K562 (cell line): Measurements from ENCODE around the gene RETSAT. TPM values are rescaled to one million over a fixed set of nuclear protein-coding genes. Genes with fewer than 3 reads are reported as not detected.

Source experiments
- ATAC-seq: fragments of 200-7000 bp; cut with Tn5 transposase; 3 replicates; pipeline ENCODE4 v1.9.1; 2020; ENCODE audit warnings: moderate library complexity
- BruUV-seq: library from RNA; stranded (reverse); fragments of 400-500 nt; replicated peaks from 2 replicates; lab custom pipeline; 2021; lab: Mats Ljungman, UMichigan
- CTCF ChIA-PET: fragments of 300-600 bp; formaldehyde crosslinking; extraction: SDS; loops from one replicate; lab custom pipeline; 2021; ENCODE audit warnings: low intra/inter-chr PET ratio; lab: Yijun Ruan, JAX
- POLR2A ChIA-PET: fragments of 300-600, 350-650 bp; sonication (Branson Sonifier 250); formaldehyde crosslinking; extraction: SDS; loops from one replicate; lab custom pipeline; 2021; ENCODE audit warnings: antibody characterized with exemption, inconsistent platforms; lab: Yijun Ruan, JAX
- DNase-seq, 4 experiments: peaks; one replicate each; pipeline versions ENCODE4 v3.0.0 to v3.0.0-alpha.2; 2011 to 2018; ENCODE audit warnings: low spot score in 3 of 4, mixed read lengths in 3 of 4; ENCODE audit errors: extremely low read depth in 1 of 4
- FAIRE-seq: peaks from 2 replicates; lab custom pipeline; 2011; peaks lifted over from hg19 to GRCh38; lab: Jason Lieb, UNC
- H2AFZ ChIP-seq: 2 replicates; pipeline ENCODE4 v1.6.0; 2011; ENCODE audit warnings: low read depth, low read length, control low read depth, inconsistent platforms
- H3K27ac ChIP-seq: fragments of 200-600 bp; 3 replicates; pipeline ENCODE4 v1.8.0; 2011; ENCODE audit warnings: low read depth, mild to moderate bottlenecking, control low read depth, inconsistent platforms, low read length, moderate library complexity, mixed read lengths; ENCODE audit errors: extremely low read depth
- H3K27me3 ChIP-seq, 2 experiments: fragments of 300-600 bp in 1 of 2; 2 replicates in 1 of 2; 3 replicates in 1 of 2; pipeline versions ENCODE4 v1.6.0 to v1.8.0; 2011; ENCODE audit warnings: inconsistent platforms in 2 of 2, low read length in 2 of 2, mild to moderate bottlenecking in 1 of 2, mixed read lengths in 1 of 2, moderate library complexity in 1 of 2; ENCODE audit not compliant: control insufficient read depth in 2 of 2, insufficient read depth in 2 of 2
- H3K36me3 ChIP-seq: fragments of 300-600 bp; 3 replicates; pipeline ENCODE4 v1.8.0; 2011; ENCODE audit warnings: mild to moderate bottlenecking, low read length, inconsistent platforms; ENCODE audit not compliant: control insufficient read depth, insufficient read depth
- H3K4me1 ChIP-seq, 2 experiments: fragments of 200-600 bp in 1 of 2; replicated peaks in 1 of 2; 2 replicates in 1 of 2; 3 replicates in 1 of 2; pipeline versions ENCODE4 v1.5.1 to v1.8.0; 2011; ENCODE audit warnings: inconsistent platforms in 2 of 2, low read length in 2 of 2, mild to moderate bottlenecking in 1 of 2, mixed read lengths in 1 of 2, moderate library complexity in 1 of 2; ENCODE audit not compliant: control insufficient read depth in 2 of 2, insufficient read depth in 2 of 2
- H3K4me2 ChIP-seq: 2 replicates; pipeline ENCODE4 v1.6.1; 2011; ENCODE audit warnings: low read length, control low read depth, inconsistent platforms, mixed read lengths; ENCODE audit not compliant: insufficient read depth
- H3K4me3 ChIP-seq: fragments of 200-600 bp; sonication (generic), shearing (Covaris generic); 2 replicates; pipeline ENCODE4 v1.5.1; 2016; ENCODE audit warnings: control low read depth, inconsistent platforms
- H3K79me2 ChIP-seq: fragments of 200-600 bp; 3 replicates; pipeline ENCODE4 v1.8.0; 2011; ENCODE audit warnings: low read length, inconsistent platforms; ENCODE audit not compliant: control insufficient read depth, insufficient read depth
- H3K9ac ChIP-seq, 2 experiments: 2 replicates each; pipeline versions ENCODE4 v1.6.0 to v1.6.1; 2011; ENCODE audit warnings: low read depth in 2 of 2, low read length in 2 of 2, control low read depth in 1 of 2, inconsistent platforms in 1 of 2, mild to moderate bottlenecking in 1 of 2, mixed read lengths in 1 of 2; ENCODE audit not compliant: insufficient read depth in 1 of 2
- H3K9me1 ChIP-seq: one replicate; pipeline ENCODE4 v1.6.0; 2011; ENCODE audit warnings: inconsistent platforms, mild to moderate bottlenecking, low read length, moderate library complexity; ENCODE audit not compliant: control insufficient read depth, insufficient read depth
- H3K9me3 ChIP-seq: replicated peaks from 2 replicates; pipeline ENCODE4 v1.5.1; 2011; ENCODE audit warnings: low read depth, low read length, inconsistent platforms; ENCODE audit not compliant: control insufficient read depth, insufficient read depth
- H4K20me1 ChIP-seq: replicated peaks from 2 replicates; pipeline ENCODE4 v1.6.1; 2011; ENCODE audit warnings: low read length, inconsistent platforms, mixed read lengths; ENCODE audit not compliant: control insufficient read depth, insufficient read depth
- CHD1 ChIP-seq: fragments of 200-600 bp; sonication (generic); IDR thresholded peaks from one replicate; pipeline ENCODE4 v1.6.1; 2012; ENCODE audit warnings: mild to moderate bottlenecking, moderate library complexity, low read length, inconsistent platforms
- TRIM24 ChIP-seq, 2 experiments: fragments of 450-650 bp; IDR thresholded peaks; 2 replicates each; pipeline ENCODE4 v1.6.1; 2016
- ZBTB34 ChIP-seq: fragments of 250-450 bp; sonication (Bioruptor Pico); IDR thresholded peaks from 2 replicates; pipeline ENCODE4 v1.8.0; 2021; ENCODE audit warnings: mild to moderate bottlenecking, moderate library complexity
- ZFPM2 ChIP-seq: fragments of 250-450 bp; sonication (Bioruptor Pico); IDR thresholded peaks from 2 replicates; pipeline ENCODE4 v1.5.1; 2022; ENCODE audit warnings: mild to moderate bottlenecking
- ZMIZ1 ChIP-seq, 2 experiments: fragments of 150-350 bp in 1 of 2; IDR thresholded peaks; 2 replicates each; pipeline ENCODE4 v1.6.1; 2012 to 2016; ENCODE audit warnings: low read depth in 2 of 2, low read length in 2 of 2, mild to moderate bottlenecking in 1 of 2, moderate library complexity in 1 of 2
- ZNF511 ChIP-seq: sonication (generic); formaldehyde crosslinking; IDR thresholded peaks from 2 replicates; pipeline ENCODE4 v1.8.0; 2022; ENCODE audit warnings: mild to moderate bottlenecking, missing genetic modification reagents
- WGBS: fragments of 100-300 bp; shearing (Covaris generic); methylation state at CpG from one replicate; pipeline ENCODE4 v1.1.6; 2016; ENCODE audit warnings: low coverage, mixed read lengths; ENCODE audit not compliant: insufficient coverage; ENCODE audit errors: missing lambda C conversion rate; 5-methylcytosine and 5-hydroxymethylcytosine counted together
- in situ Hi-C: fragments of 300-500 bp; cut with MboI; formaldehyde crosslinking; loops from 4 replicates; pipeline ENCODE4 v1.15.0; 2018; ENCODE audit warnings: inconsistent platforms, mixed read lengths
- intact Hi-C: fragments of 100-400 bp; cut with micrococcal nuclease; formaldehyde crosslinking; loops from 2 replicates; pipeline ENCODE4 v1.14.2; 2022
- polyA plus RNA-seq, 8 experiments: library from polyadenylated mRNA; depleted of rRNA in 4 of 8; stranded (reverse) in 5 of 8; unstranded in 3 of 8; fragments of >200 nt; fragmentation: Nextera tagmentation in 2 of 8; fragmentation: Illumina TruSeq in 1 of 8; extraction: Ambion mirVana in 2 of 8; extraction: Trizol in 1 of 8; gene quantifications; 2 replicates each; pipeline versions ENCODE4 v1.2.1 to v1.2.3, GENCODE V29; 2011 to 2014; ENCODE audit warnings: inconsistent platforms in 1 of 8, missing spikeins in 1 of 8
- total RNA-seq, 7 experiments: library from RNA; depleted of rRNA in 6 of 7; stranded (reverse); fragments of >200 nt in 6 of 7; fragmentation: Illumina TruSeq in 2 of 7; extraction: Trizol in 2 of 7; gene quantifications; 2 replicates each; pipeline versions ENCODE4 v1.2.1 to v1.2.3, GENCODE V29; 2011 to 2021; ENCODE audit warnings: low replicate concordance in 1 of 7

The RETSAT gene
- total and polyA plus RNA-seq, 9 of the 15 experiments (the other 6 are each of a cell fraction or from before 2014, with no cell fraction given): 1.9 to 21.6 (median 16.5) TPM

- no peak for TF ChIP-seq ZMIZ1 (IDR thresholded peaks at IDR 0.05; ENCODE audit: low read depth in 2 of 2, low read length in 2 of 2)
- TF ChIP-seq TRIM24 (IDR thresholded peaks at IDR 0.05): no peak
- TF ChIP-seq ZFPM2 (CRISPR knock-in tag): no peak
Observed at GRCh38 chr2:85401464-85401805, 47.1 kb upstream of the RETSAT start (continued).

- BruUV-seq: no TSS peak
- POLR2A ChIA-PET: interaction anchor here (63.9 kb wide), 1 partner anchor 145 kb away, joined by 1576 read pairs; the partner anchor contains the start of gene MAT2A
- H3K79me2 ChIP-seq: no peaks in the 10 kb centered on the region
- no peak for DNase-seq
- H3K27ac ChIP-seq: no peak overlapping the region
- no peak for ATAC-seq
- TF ChIP-seq CHD1: no peak
- TF ChIP-seq ZBTB34 (CRISPR knock-in tag): no peak
- TF ChIP-seq ZNF511 (CRISPR knock-in tag): no peak
- no peak for FAIRE-seq
- no peak overlapping the region for H2AFZ ChIP-seq
- 62% methylated on average over 14 of the region's 14 CpGs for WGBS
- in situ Hi-C loops (no loop called here), intact Hi-C loops (no loop called here)
- no peaks in the 10 kb centered on the region; the same call in 1 of the 2 replicates for H3K9me3 ChIP-seq
- H3K9ac ChIP-seq: no peak overlapping the region
- H3K4me1 ChIP-seq: peaks cover 0 to 7% of the 10 kb centered on the region in 2 experiments; a peak in 1 of 5 replicates
- no peaks in the 10 kb centered on the region for H3K27me3 ChIP-seq
- CTCF ChIA-PET: no interaction called here
- peaks cover 2% of the 10 kb centered on the region; the same call in 1 of the 3 replicates for H3K36me3 ChIP-seq
- no peaks in the 10 kb centered on the region for H4K20me1 ChIP-seq
- H3K4me2 ChIP-seq: no peak overlapping the region
- H3K4me3 ChIP-seq: no peak overlapping the region
- no peaks in the 10 kb centered on the region for H3K9me1 ChIP-seq
Observed at GRCh38 chr2:85400541-85401463, 46.5 kb upstream of the RETSAT start.
